ENCODE results near the gene SYT7.

SYT7 gene

DNA sequence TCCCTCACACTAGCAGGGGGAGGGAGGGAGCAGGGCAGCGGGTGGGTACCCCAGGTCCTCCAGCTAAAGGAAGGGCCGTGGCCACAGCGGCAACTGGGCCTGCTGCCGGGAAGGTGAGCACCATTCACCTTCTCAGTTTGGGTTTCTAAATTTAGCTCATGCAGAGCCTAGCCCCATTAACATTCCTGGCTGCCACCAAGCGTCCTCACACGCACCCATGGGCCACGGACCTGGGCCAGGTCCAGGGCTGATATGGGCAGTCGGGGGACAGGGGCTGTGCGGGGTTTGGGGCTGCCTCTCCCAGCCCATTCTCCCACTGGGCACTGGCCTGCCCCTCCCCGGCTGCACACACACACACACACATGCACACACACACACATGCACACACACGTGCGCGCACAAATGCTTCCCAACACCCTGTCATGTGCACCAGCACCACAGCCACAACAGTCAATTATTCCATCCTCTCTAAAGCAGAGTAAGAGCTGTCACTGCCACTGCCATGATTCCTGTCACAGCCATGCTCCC, 28.7 kb downstream of the SYT7 start:
- no peak for DNase-seq

DNA sequence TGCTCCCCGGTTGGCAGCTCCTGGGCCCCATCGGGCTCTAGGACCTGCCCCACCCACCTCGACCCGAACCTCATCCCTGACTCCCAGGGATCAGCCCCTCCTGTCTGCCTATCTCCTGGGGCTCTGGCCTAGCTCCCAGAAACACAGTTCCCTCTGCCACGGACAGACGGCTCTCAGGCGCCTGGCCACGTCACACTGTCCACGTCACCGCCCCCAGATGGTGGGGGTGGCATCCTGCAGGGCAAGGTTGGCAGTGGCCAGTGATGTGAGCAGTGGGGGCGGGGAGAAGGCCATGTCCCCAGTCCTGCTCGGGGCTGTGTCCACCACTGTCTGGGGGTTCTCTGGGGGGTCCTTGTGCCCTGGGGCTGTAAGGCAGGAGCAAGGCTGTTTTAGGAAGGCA, 29.2 kb downstream of the SYT7 start:
- no peak for DNase-seq

DNA sequence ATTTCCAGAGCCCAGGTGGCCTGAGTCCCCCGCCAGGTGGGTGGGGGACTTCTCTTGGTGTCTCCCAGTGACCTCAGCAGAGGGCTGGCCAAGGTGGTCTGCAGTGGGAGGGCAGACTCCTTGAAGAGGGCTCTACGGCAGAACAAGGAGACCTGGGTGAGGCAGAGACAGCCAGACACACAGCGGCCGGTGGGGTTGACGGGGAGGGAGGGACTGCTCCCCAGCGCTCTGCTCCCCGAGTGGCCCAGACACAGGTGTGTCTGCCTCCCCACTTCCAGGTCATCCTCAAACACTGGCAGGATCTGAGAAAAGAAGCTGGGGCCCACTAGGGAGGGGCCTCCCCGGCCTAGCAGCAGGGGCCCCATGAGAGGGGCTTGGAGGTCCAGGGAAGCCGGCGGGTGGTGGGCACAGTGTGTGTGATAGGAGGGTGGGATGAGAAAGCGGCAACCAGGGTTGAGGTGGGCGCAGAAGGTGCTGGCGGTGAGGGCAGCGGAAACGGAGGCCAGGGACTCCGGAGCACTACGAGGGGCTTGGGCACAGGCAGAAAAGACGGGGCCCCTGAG, 30.1 kb downstream of the SYT7 start:
- no peak for DNase-seq

DNA sequence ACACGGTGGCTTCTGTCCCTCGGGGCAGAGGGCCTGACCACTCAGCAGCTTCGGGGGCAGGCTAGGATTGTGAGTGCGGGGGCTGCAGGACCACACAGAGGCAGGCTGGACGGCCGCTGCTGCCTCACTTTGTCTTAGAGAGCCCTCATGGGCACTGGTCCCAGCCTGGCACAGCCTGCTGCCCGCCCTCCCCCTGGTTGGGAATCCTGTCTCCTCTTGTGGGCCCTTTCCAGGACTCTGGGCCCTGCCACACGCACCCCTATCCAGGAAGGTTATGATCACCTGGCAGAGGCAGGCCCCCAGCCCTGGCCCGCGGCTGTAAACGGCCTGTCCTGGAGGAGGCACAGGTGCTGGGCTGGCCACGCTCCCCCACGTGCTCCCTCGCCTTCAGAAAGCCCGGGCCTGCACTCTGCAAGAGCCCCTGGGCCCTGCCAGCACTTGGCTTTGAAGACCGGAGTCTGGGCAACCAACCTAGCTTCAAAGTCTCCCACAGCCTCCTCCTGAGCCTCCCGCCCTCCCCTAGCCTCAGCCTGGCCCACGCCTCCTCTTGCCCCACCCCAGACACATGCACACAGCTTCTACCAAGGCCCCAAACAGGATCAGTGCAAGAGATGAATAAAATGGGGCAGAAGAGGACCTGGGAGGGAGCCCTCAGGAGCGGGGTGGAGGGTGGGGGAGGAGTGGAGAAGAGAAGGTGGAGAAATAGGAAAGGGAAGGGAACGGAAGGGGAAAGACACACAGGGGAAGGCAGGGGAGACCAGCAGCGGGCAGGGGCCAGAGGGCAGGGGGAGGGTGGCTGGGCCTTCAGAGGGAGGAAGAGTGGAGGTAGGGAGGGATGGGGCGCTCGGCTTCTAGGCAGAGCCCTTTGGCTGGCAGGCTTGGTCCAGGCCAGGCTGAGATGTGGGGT, 31.0 kb downstream of the SYT7 start:
- DNase-seq = no peak

DNA sequence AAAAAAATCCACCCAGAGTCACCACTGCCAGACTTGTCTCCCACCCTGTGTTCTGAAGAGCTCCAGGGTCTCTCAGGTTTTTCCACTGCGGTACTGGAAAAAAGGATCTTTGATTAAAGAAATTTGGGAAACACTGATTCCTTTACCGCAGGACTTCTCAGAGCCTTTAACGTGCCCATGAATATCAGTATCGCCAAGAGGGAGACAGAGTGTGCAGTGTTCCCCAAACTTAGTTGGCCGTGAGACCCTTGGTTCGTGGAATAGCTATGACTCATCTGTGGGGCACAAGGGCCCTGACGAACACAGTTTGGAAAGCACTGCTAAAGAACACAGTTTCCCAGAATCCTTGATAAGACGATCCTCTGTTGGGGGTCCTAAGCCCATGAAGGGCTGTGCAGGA, 31.7 kb downstream of the SYT7 start:
- no peak for DNase-seq

DNA sequence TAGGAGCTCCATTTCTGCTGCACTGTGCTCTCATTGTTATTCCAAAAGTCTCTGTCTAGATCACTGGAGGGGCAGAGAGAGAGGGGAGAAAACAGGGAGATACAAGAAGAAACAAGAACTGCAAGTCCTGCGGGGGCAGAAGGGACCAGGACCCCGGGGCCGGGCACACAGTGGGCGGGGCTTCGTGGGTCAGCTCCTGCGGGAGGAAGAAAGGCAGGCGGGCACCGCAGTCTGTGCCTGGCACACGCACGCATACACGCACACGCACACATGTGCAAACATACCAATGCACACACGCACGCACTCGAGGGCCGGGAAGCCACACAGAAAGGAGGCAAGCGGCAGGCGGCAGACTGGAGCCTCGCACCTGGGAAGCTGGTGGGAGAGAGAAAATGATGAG, 33.6 kb downstream of the SYT7 start:
- no peak for DNase-seq

DNA sequence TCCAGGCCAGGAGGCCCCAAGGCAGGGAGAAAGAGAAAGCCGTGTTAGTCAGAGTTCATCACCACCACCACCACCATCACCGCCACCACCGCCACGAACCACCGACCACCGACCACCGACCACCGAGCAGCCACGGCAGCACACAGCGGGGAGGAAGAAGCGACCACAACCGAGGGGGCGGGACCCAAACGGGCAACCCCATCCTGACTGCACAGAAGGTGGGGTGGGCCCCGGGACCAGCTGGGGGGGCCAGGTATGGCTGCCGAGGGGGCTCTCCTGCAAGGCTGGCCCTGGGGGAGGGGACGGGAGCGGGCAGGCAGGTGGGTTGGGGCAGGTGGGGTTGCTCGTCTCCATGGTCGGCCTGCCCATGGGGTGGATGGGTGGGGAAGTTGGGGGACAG, 34.2 kb downstream of the SYT7 start:
- no peak for DNase-seq

DNA sequence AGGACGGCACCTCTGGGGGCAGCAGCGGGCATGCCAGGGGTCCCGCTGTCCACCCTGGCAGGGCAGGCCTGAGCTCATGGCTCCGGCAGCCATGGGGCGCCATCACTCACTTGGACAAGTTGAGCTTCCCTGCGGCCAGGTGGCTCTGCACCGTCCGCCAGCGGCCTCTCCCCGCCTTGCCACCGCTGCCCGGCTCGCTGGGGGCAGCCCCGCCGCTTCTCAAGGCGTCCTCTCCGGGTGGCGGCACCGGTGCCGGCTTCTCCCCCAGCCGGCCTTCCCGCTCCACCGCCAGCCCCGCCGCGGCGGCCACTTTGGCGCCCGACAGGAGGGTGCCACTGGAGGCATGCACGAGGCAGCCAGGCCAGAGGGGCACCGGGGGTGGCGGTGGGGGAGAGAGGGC, 35.0 kb downstream of the SYT7 start:
- DNase-seq = no peak

DNA sequence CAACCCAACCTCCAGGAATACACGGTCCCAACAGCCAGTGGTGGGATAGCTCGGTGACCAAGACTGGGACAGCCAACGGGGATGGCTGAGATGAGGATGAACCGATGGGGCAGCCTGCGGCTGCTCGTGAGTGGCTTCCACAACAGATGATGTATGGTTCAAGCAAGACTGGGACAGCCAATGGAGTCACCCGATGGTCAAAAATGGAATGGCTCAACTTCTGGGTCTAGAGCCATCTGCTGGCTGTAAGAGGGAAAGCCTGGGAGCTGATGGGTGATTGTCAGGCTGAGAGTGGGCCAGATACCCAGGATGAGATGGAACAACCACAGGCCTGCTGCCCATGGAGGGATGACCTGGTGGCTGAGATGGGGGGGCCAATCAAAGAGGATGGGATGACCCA, 35.5 kb downstream of the SYT7 start:
- DNase-seq = no peak

DNA sequence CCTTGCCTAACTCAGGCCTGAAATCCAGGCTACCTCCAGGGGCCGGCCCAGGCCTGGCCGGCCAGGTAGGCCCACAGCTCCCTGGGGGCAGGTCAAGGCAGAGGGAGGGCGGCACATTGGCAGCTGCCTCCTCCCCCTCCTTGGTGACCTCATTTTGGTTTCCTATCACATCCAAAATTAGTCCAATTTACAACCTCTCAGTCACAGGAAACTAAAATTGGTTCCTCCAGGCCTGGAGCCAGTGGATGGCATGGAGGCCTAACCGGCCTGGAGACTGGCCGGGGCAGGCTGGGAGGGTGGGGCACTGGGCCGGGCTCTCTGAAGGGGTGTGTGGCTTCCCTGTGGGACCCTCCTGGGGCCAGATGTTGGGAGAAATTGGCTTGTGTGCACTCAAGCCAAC, 36.4 kb downstream of the SYT7 start:
- no peak for DNase-seq

DNA sequence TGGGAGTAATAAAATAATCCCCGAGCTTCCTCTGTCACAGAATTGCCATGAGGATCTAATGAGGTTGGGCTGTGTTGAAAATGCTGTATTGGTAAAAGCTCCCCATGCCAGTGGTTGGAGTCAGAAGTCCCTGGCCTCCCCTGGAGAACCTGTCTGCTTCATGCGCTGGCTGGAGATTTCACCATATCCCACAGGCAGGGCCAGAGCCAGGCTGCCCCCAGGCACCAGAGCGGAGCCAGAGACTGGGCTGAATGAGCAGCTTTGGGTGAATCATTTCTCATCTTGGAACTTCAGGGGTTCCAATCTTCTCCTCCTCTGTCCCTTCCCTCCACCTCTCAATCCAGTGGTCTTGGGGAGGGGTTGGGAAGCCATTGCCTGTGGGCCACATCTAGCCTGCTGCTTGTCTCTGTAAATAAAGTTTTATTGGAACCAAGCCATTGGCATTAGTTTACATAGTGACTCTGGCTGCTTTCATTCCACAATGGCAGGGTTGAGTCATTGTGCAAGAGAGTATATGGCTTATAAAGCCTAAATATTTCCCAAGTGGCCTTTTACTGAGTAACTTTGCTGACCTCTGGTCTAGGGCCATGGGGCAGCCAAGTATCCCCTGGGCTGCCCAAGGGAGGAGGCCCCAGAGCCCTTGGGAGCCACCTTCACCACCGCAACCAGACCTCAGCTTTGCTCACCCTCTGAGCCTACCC, 37.1 kb downstream of the SYT7 start:
- no peak for DNase-seq

DNA sequence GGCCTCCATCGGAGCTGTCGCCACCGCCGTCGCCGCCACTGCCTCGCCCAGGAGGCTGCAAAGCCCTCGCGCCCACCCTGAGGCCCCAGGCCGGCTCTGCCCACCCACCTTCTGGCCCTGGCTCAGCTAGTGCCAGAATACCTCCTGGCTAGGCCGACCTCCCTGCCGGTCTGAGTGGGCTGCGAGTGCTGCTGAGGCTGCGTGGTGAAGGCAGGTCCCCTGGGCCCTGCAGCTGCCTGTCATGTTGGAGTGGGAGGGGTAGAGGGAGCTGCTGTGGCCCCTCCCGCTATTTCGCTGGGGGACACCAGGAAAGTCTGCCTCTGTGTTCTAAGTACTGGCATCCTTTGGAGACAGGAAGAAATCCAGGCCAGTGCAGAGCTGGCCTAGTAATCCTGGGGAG, 38.2 kb downstream of the SYT7 start:
- no peak for DNase-seq

DNA sequence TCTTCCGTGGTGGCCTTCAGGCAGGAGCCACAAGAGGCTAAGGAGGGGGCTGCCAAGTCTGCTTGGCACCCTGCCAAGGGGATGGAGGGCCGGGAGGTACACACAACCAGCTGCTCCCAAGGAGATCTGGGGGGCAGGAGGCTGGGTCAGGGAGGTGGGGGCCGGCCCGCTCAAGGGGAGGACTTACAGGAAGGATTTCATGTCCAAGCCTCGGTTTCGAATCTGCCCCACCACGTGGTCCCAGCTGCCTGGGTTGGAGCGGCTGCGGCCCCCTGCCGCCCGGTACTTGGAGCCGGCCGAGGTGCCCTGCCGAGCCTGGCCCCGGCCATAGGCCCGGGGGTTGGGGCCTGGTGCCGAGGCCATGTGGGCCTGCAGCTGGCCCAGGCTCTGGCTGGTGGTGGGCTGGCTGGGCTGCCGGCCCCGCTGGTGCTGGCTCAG, 38.8 kb downstream of the SYT7 start:
- DNase-seq = no peak

DNA sequence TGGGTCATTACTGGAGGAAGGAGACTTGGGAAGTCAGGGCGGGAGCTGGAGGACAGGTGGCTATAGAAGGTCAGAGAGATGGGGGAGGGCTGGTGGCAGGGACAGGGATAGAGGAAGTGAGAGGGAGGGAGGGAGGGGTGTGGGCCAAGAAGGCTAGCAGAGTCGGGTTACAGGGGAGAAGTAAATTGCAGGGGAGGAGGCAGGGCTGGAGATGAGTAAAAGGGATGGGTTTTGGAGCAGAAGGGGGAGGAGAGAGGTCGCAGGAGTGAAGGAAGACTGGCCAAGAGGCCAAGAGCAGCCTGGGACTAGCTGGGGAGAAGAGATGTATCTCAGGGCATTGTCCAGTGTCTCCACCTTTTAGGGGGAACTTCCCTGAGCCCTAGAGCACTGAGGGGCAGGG, 39.3 kb downstream of the SYT7 start:
- no peak for DNase-seq

DNA sequence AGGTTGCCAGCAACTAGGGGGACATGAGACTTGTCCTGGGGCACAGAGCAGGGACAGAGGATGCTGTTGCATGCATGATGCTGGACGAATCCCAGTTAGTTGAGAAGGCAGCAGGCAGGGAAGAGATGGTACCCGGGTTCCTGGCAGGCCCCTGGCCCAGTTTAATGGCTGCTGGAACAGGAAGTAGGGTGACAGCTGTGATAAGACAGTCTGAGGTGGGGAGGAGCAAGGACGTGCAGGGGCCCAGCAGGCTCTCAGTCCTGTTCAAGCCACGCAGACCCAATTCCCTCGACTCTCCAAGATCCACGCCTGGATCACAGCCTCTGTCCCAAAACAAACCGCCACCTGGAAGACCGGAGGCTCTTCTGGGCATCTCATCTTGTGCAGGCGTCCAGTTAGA, 40.3 kb downstream of the SYT7 start:
- DNase-seq = no peak

DNA sequence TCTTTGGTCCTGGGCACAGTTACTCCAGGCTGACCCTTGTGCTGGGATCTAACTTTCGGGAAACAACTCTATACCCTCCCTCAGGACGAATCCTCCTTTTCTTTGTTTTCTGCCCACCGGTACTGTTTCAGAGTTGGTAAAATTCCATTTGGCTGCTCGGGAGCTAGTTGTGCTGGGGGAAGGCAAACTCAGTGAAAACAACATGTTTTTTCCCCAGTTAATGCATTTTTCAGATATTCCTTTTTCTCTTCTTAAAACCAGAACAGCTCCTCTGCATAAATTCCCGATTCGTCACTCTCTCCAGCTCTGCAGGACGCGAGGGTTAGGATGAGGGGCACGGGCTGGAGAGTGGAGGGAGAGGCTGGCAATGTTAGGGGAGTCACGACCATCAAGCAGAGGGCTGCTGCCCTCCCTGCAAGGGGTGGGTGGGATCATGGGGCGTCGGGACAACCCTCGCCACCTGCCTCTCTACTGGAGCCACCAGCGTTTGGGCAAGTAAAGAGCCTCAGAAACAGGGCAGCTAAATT, 41.0 kb downstream of the SYT7 start:
- DNase-seq = no peak

DNA sequence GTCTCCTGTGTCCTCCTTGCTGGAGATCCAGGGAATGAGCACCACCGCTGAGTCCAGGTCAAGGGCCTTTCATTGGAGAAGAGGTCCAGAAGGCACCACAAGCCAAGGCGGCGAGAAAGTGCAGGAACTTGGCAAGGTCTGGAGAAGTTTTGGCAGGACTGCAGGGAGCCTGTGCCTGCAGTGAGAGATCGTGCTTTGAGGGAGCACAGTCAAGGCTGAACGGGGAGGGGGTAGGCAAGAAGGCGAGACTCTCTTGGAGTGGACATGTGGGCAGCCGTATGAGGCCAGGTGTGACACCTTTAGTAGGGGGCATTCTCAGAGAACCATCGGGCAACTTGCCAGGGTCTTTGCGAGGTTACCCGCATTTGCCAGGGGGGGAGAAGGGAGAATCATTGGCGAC, 41.9 kb downstream of the SYT7 start:
- DNase-seq = no peak

DNA sequence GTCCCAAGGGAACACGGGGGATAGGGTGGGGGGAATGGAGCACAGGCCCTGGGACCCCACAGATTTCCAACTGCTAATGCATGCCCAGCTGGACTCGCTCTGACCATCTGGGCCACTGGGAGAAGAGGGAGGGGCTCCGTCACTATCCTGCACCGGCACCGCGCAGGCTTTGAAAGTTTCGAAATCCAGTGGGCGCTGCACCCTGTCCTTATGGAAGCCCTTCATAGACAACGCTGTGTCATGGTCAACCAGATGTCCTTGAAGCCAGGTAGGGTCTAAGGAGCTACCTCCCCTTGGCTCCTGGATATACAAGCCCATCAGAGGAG, 42.3 kb downstream of the SYT7 start:
- no peak for DNase-seq

DNA sequence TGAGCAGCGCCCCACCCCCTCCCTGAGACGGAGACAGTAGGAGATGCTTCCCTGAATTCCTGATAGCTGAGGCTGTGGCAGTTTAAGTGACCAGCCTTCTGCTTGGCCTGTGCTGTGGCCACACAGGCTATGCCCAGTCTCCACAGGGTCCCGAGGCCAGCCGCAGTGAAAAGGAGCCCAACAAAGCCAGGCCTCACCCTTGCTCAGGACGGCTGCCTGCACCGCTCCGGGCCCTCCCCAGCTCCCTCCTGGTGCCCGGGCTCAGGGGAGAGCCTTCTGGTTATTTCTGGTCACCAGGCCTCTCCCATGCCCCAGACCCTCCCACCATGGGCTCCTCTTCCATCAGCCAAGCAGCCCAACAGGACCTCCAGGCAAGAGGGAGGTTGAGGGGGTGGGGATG, 43.5 kb downstream of the SYT7 start:
- no peak for DNase-seq

DNA sequence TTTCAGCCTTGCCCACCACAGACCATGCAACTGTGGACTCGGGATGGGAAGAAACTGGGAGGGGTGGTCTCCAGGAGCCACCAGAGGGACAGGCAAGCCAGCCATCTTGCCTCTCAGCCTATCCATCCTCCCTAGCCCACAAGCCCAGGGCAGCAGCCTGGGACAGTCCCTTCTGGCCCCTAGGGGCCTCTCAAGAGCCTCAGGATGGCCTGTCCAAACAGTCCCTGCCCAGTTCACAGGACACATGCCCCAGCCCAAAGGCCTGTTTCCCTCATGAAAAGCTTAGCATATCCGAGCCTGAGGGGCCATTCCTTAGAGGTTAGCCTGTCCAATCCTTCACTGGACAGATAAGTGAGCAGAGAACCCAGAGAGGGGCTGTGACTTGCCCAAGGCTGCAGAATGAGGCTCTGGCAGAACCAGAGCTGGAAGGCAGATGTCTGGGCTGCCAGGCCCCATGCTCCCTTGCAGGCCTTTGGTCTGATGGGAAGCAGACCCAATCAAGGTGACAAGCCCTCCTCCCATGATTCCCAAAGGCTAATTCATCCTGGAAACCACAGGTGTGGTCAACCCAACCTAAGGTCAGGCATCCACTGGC, 44.1 kb downstream of the SYT7 start:
- DNase-seq = no peak

DNA sequence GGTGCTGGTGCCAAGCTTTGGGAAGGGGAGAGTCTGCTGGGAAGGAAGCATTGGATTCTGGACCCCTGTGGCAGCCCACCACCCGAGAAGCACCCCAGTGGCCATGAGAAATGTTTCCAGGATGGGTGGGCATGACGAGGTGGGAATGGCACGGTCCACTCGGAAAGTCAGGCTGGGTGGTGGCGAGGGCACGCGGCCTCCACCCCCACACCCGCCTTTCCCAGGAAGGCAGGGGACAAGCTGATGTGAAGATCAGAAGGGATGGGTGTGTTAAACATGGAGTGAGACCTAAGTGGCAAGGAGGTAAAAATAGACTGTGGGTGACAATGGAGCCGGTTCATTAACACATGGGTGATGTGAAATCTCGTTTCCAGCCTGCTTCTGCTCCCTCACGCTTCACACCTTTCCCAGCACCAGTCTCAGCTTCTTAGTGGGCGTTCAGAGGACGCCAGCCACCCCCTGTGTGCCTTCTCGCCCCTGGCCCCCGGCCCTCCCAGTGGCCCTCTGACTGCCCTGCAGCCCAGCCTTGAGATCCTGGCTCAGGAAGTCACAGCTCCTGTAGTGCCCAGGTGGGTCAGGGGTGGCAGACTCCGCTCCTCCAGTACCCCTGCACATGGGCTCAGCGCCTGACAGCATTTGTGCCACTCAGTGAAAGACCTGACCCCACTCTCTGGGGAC, 44.7 kb downstream of the SYT7 start:
- DNase-seq = no peak

DNA sequence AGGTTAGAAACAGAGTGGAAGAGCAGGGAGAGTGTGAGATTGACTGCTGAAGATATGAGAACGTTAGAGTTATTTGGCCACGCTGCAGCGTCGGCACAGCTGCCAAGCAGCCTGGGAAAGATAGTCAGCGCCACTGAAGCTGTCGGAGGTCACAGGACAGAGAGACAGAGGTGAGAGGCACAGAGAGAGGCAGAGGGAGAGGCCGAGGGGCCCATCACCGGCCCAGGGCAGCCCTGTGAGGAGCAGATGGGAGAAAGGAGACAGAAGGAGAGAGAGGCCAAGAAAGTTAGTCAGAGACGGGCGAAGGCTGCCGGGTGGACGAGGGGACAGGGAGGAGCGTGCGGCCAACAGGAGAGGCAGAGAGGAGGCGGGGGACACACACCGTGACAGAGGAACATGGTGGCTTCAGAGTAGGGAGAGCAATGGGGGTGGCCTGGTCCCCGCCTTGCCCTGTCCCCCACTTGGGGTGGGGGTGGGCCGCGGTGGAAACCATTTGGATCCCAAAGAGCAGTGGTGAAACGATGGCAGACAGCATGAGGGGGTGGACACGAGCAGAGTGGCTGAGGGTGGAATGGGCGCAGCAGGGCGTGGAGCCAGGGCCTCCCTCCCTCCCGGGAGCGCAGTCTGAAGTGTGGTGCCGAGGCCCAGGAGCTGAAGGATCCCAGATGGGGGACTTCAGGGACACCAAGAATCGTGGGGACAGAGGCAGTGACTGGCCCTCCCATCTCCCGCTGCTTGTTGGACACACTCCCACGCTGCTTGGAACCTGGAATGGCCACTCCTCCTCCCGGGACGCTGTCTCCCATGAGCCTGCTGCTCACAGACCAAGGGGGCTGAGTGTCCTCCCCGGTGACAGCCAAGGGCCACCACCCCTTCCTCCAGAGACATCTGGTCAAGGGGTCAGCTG, 45.7 kb downstream of the SYT7 start:
- DNase-seq = no peak
